Measurements from ENCODE around the gene ROCK2.

Gene ROCK2

DNA sequence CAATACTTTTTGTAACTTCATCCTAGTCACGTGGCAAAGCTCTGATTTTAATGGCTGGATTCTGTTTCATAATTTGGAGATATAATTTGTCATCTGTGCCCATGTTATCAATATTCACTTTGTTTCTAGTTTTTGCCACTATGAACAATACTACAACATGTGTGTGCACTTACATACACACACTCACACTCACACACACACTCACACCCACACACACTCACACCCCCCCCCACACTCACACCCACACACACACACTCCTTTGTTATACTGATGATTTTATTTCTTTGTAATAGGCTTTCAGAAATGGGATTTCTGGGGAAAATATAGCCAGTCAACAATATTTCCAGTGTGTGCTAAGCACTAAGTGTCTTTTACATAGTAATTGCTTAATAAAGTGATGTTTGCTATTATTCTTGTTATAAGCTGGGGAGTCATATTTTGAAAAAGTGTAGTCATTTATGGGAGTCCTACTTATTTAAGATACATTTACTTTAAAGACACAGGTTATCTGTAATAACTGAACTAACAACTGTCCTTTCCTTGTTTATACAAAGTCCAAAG, 22.8 kb upstream of the ROCK2 start:
- no peak for DNase-seq (ENCODE audit: low spot score)

DNA sequence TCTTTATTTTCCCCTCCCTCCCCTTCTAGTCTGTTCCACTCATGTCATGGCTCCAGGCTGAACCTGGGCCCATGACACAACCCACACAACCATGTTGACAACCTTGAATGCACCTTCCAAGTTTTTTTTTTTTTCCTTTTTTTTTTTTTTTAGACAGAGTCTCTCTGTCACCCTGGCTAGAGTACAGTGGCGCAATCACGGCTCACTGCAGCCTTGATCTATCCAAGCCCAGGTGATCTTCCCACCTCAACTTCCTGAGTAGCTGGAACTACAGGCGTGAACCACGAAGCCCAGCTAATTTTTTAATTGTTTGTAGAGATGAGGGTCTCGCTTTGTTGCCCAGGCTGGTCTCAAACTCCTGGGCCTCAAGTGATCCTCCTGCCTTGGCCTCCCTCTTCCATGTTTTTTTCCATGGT, 21.9 kb upstream of the ROCK2 start:
- no peak for DNase-seq (ENCODE audit: low spot score)

DNA sequence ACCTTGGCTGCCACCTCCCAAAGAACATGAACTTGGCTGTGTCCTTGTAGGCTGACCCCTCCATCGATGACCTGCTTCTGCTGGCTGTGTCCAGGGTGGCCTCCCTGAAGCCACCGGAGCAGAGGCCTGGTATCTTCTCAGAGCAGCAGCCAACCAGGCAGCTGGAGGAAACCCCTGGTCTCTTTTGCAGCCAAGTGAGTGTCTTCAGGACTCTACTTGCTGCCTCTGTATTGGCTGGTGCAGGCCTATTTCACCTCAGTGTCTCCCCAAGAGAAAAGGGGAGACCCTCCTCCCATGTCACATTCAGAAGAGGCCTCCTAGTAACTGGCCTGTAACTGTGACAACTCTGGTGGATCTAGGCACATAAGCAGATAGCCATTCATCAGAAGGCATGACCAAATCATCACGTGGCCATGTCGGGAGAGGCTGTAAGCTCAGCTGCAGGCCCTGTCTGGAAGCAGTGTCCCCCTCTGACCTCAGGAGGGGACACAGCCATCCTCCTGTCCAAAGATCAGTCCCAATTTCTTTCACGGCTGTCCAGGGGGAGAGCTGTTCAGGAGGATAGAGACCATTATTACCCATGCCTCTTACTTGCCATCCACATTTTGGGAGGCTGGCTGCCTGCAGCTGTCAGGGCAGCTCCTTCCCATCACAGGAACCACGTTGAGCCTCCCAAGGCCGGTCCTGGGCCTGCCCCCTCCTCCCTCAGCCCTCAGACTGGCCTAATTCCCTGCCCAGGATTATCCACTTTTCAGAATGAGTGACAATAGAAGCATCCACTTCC, 20.9 kb upstream of the ROCK2 start:
- no peak for DNase-seq (ENCODE audit: low spot score)

DNA sequence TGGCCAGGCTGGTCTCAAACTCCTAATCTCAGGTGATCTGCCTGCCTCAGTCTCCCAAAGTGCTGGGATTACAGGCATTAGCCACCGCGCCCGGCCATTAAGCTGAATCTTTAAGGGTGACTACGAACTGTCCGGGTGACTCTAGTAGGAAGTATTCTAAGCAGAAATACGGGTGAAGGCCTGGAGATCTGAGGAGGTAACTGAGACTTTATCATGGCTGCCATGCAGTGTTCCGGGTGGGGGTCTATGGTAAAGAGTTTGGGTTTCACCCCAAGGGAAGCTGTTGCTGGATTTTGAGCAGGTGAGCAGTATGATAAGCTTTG, 20.1 kb upstream of the ROCK2 start:
- no peak for DNase-seq (ENCODE audit: low spot score)

DNA sequence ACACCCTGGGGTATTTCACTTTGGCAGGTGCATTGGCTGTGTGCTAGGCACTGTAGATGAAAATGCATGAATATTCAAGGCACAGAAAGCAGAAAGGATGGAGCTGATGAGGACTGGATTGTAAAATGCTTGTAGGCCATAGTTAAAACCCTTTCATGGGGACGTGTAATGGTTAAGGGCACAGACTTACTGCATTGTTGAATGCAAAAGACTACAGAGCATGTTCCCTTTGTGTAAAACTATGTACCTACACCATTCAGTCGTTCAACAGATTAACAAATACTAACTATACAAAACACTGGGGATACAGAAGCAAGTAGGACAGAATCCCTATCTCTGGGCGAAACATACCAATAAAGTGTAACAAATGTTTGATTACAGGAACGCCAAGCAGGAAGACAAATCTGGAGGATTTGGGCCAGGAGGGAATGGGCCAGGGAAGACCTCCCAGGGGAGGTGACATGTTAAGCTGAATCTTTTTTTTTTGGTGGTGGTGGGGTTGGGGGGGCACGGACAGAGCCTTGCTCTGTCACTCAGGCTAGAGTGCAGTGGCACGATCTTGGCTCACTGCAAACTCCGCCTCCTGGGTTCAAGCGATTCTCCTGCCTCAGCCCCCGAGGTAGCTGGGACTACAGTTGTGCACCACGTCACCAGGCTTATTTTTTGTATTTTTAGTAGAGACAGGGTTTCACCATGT, 19.6 kb upstream of the ROCK2 start:
- DNase-seq (ENCODE audit: low spot score) = no peak

DNA sequence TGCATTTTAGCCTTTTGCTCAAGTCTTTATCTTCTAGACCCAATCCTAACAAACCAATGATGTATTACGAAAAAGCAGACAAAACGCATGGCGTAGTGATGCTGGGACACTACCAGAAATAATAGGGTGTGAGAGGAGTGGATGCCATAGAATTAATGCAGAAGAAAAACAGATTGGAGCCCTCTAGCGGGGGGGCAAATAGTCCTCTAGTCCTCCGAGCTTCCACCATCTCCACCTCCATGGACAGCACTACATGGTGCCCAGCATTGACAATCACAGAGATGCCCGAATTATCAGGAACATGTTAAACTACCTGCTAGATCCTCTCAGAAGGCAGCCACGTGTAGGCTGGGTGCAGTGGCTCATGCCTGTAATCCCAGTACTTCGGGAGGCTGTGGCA, 15.4 kb upstream of the ROCK2 start:
- no peak for DNase-seq (ENCODE audit: low spot score)

DNA sequence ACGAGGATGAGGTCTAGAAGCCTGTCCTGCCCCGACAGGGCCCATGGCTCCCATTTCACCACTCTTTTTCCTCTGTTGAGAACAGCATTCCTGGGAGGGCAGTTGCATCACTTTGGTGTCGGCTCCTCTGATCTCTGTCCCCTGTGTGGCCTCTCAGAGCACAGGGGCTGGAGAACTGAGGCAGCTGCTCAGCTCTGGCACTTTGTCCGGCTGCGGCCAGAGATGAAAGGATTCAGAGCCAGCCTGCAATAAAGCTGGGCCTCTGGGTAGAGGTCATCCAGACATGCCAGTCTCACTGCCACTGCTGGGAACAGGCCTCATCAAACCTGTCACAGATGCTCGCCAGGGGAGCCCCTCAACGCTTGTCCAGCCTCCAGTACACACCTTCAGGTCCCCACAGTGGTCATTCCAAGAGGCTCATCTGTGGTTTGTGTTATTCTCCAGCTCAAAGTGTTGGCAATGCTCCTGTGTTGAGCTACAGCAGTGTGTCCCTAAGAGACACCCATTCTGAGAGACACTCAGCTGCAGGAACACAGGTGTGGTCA, 13.1 kb upstream of the ROCK2 start:
- no peak for DNase-seq (ENCODE audit: low spot score)

DNA sequence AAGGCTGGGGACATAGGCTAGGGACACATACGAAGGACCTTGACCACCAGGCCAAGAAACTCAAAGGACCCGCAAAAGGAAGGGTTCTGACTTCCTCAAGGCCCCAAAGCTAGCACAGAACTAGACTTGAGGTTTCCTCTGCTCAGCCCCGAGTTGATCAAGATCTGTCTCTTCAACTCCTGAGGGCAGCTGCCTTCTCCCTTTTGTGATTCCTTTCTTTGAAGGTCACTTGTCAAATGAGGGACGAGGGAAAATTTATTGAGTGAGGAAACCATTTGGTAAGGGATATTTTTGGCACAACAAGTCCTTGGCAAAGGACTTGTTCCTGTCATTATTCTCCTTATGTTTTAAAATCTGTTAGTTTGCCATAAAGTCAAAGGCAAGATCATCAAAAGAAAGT, 12.3 kb upstream of the ROCK2 start:
- DNase-seq (ENCODE audit: low spot score) = no peak

DNA sequence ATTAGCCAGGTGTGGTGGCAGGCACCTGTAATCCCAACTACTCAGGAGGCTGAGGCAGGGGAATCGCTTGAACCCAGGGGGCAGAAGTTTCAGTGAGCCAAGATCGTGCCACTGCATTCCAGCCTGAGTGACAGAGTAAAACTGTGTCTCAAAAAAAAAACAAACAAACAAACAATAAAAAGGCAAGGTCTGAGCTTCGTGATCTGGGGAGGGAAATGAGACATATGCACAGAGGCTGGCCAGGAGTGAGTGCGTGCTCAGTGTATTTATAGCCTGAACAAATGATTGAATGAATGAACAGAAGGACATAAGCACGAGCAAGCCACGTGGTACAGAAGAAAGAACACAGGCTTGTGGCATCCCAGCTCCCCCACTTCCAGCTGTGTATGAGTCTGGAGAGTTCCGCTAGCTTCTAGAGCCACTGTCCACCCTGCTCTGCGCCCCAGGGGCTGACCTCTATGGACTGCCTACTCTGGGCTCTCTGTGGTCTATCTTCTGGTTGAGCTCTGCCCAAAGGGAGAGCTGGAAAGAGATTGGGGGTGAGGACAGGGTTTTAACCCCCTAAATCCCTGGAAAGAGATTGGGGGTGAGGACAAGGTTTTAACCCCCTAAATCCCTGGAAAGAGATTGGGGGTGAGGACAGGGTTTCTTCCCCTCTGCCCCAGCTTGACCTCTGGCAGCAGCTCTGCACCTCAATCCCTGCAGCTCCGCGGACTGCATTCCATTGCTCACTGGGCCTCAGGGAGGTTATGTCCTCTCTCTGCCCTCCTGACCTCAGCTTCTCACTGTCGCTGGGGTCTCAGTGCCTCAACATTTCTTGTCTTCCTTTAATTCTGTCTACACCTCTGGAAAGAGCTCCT, 11.0 kb upstream of the ROCK2 start:
- no peak for DNase-seq (ENCODE audit: low spot score)

DNA sequence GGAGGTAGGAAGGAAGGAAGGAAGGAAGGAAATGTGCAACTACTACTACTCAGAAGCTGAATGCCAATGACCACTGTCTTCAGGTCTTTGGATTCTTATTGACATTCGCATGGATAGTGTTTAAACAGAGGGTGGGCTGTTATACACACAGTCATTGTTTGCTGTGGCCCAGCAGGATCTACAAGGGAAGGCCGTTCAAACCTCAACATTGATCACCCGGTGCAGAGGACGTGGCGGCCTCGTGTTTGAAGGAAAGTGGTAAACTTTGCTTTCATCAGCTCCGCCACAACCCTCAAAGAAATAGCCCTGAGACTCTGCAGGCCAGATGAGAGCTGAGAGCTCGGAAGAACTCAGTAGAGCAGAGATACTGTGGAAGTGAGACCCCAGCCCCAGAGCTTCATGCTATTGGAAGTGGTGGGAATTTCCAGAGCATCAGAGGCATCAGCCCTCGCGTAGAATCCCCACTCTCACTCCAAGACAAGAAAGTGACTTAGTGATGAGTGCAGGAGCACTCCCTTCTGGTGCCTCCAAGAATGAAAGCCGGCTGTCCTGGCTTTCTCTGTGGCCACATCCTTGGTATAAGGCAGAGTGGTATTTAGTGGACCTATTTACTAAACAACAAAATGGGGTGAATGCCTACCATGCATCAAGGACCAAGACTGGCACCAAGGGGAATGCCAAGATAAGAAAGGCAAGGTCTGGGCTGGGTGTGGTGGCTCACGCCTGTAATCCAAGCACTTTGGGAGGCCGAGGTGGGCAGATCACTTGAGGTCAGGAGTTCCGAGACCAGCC, 10.1 kb upstream of the ROCK2 start:
- DNase-seq (ENCODE audit: low spot score) = no peak

DNA sequence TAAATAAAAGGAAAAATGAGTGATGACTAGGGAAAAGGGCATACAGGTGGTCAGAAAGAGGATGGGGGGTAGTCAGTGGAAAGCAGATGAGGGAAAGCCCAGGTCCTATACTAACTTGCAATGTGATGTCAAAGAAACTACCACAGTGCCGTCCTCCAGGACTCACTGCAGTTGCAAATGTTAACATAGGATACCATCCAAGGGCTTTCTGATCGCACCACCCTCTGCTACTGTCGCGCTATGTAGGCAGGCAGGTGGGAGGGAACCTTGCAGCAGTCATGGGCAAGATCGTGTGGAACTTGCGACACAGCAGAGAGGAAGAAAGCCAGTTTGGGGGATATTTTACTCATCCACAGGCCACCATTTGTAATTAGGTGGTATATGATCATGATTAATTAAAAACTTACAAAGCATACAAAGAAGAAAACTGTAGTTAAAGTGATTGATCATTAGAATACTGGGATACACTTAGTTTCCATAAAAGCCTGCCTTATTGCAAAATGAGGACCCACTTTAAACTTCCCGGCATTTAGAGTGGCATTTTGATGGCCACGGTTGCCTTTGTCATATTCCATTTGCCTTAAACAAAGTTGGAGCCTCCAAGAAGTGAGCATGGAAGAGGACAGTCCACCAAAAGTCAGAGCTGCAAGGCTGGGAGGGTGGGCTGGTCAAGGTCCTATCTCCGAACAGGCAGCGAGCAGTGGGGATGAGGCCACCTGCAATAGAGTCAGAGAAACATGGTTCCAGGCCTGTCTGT, 8.5 kb upstream of the ROCK2 start:
- no peak for DNase-seq (ENCODE audit: low spot score)

DNA sequence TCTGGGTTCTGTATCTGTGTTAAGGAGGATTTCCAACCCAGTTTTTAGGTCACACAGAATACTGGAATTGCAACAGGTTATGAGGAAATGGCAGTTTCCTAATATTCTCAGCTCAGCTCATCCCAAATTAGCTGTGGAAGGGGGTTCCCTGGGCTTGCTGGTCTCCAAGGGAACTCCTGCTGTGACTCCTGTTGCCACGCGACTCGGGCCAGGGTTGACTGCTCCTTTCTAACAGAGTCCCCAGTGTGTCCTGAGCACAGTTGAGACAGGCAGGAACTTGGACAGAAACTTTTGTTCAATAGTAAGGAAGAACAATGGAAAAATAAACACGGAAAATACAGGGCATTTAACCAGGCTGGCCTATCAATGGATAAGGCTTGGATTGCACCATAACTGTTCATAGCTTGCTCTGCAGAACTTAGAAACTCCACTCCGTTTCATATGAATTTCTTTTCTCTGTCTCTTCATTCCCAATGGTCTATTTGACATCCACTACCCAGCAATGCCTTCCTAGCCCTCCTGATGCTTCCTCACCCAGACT, 3.8 kb upstream of the ROCK2 start:
- DNase-seq (ENCODE audit: low spot score) = no peak

DNA sequence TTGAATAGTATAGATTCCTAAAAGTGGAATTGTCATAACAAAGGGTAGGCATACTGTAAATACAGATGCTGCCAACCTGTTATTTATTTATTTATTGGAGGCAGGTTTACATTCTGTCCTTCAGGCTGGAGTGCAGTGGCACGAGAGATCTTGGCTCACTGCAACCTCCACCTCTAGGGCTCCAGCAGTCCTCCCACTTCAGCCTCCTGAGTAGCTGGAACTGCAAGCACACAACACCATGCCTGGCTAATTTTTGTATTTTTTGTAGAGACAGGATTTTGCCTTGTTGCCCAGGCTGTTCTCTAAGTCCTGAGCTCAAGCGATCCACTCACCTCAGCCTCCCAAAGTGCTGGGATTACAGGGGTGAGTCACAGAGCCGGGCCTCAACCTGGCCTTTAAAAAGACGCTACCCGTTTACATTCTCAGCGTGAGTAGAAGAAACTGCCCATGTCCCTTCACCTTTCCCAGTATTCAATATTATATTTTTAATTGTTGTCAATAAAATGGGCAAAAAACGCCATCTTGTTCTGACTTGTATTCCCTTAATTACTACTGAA, 3.0 kb upstream of the ROCK2 start:
- no peak for DNase-seq (ENCODE audit: low spot score)

DNA sequence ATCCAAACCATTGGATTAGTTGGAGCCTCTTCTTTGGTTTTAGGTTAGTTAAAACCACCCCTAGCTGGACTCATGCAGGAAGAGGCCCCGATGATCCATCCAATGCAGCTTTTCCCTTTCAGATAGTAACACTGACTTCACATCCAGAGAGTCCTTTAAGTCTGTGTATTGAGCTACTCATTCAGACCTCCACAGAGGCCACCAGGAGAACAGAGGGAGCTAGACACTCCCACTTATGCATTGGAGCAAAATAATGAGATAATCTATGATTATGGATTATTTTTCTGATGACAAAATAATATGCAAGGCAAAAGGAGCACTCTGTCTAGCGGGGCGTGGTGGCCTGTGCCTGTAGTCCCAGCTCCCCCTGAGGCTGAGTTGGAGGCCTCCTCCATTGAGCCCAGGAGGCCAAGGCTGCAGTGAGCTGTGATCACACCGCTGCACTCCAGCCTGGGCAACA, 1.6 kb upstream of the ROCK2 start:
- no peak for DNase-seq (ENCODE audit: low spot score)

DNA sequence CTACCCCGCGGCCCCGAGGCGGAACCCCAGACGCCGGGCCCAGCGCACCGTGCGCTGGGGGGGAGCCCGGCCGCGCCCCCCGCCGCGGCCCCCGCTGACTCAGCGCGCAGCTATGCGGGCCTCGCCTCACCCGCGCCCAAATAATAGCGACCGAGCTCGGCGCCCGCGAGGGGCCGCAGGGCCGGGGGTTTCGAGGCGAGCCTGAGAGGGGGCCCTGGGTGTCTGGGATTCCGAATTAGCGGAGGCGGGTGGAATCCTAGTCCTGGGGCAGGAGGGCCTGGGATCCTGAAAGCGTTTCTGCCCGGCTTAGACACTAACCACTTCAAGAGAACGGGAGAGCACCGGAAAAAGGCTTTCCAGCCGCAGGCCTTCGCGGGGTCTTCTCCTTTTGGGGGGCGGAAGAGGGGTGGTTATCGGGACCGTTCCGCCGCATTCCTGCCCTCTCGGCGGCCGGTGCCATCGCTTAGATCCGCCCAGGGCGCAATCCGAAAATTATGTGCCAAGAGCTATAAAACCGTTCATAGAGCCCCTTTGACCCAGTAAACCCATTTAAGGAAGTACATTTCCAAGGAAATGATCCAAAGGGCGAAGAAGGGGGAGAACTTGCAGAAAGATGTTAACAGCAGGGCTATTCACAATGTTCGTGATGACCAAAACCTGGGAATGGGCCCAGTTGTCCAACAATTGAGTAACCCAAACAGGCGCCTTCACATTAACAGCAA, 681 bp upstream of the ROCK2 start:
- no peak for DNase-seq (ENCODE audit: low spot score)

DNA sequence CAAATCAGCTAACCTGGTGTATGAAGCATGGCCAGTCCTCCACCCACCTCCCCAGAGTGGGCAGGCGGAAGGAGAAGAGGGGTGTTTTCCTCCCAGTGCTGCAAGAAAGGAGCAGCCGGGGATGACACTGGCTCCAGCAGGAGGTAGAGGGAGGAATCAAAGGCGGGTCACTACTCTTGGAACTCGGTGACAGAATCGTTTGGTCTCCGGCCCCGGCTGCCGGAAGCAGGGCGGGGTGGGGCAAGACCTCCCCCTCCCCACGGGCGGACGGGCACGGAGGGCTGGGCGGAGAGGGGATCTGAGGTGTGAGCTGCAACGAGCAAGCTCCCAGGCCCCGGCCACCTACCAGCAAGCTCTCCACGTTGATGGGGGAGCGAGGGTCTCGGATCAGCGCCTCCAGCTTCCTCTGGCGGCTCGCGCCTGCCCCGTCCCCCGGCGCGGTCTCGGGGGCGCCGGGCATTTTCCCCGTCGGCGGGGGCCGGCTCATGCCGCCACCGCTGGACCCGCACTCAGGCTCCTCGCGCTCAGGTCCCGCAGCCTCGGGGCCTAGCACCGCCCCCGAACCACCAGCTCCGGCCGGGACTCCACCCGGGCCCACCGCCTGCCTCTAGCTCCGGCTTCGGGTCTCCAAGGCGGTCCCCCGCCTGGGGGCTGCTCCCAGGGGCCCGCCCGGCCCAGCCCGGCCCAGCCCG, 640 bp downstream of the ROCK2 start:
- peak; percentile 19 for DNase-seq (ENCODE audit: low spot score)

DNA sequence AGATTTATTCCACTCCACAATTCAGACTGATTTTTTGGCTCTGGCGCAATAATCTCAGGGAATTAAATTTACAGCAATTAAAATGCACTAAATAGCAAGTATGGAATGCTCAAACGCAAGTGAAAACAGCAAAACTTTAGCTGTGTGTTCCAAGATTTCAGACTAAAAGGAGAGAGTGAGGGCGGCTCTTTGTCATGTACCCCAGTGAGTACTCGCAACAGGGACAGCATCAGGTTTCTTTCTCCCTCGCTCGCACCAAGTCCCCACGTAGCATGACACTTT, 1.1 kb downstream of the ROCK2 start:
- no peak for DNase-seq (ENCODE audit: low spot score)

DNA sequence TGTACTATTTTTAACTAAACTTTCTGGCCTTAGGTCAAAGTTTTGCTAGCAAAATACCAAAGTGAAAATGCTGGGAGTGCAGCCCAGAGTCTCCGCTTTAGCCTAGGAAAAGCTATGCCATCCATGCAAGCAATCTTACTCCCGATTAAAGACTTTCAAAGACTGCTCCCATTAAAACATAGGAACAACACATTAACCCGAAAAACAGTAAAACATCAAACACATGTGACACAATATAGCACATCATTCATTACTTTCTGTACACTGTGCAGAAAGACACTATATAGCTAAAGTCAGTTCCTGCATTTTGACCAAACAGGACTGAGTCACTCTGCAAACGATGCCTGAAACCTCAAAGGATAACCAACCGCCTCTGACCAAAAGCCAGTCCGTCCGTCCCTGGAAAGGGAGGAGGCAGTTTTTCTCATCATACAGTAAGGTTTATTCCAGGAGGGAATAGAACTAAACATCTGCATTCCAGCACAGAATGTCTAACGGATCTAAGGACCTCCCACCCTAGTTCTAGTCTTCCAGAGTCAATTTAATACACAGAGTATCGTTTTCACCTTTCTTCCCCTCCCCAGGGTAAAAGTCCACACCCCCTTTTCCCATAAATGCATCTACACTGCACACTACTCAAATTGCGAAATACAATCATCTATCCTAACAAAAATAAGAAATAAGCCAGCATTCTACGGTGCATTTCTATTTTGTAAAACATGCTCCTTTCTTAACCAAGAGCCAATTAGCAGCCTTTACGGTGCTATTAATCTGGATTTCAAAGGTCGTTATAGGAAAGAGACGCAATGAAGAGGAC, 1.7 kb downstream of the ROCK2 start:
- DNase-seq (ENCODE audit: low spot score) = no peak
